Effector memory CD8-positive, alpha-beta T cell (primary cell): ENCODE results near the gene FLYWCH1.
"Not testable (repeated sequence)": the region's sequence is repeated elsewhere in the genome, so short reads cannot be mapped to it uniquely, and the experiment has no call there.

ENCODE experiments used
- ATAC-seq: fragments of 150-1000 bp; cut with Tn5 transposase; replicated peaks from 2 replicates; pipeline ENCODE4 v1.10.0; 2021; ENCODE audit warnings: mild to moderate bottlenecking, moderate library complexity
- DNase-seq, 3 experiments: peaks; one replicate each; pipeline ENCODE4 v3.0.0; 2021
- H3K27ac Mint-ChIP-seq, 2 donors: one replicate each; pipeline ENCODE4 v1.8.0; 2022; ENCODE audit warnings: mild to moderate bottlenecking in 2 of 2, mixed read lengths in 2 of 2, moderate library complexity in 2 of 2
- H3K27me3 Mint-ChIP-seq, 2 donors: one replicate each; pipeline ENCODE4 v1.8.0; 2022; ENCODE audit warnings: mixed read lengths in 2 of 2
- H3K36me3 Mint-ChIP-seq: one replicate; pipeline ENCODE4 v1.8.0; 2022; ENCODE audit warnings: mild to moderate bottlenecking, moderate library complexity, mixed read lengths; ENCODE audit not compliant: insufficient read depth
- H3K4me1 Mint-ChIP-seq, 2 donors: one replicate each; pipeline ENCODE4 v1.8.0; 2022; ENCODE audit warnings: low read depth in 2 of 2, mixed read lengths in 2 of 2
- H3K4me3 Mint-ChIP-seq, 2 donors: one replicate each; pipeline ENCODE4 v1.8.0; 2022; ENCODE audit warnings: mild to moderate bottlenecking in 2 of 2, mixed read lengths in 2 of 2, moderate library complexity in 2 of 2
- H3K9me3 Mint-ChIP-seq, 2 donors: one replicate each; pipeline ENCODE4 v1.8.0; 2022; ENCODE audit warnings: mixed read lengths in 2 of 2

The FLYWCH1 gene

DNA sequence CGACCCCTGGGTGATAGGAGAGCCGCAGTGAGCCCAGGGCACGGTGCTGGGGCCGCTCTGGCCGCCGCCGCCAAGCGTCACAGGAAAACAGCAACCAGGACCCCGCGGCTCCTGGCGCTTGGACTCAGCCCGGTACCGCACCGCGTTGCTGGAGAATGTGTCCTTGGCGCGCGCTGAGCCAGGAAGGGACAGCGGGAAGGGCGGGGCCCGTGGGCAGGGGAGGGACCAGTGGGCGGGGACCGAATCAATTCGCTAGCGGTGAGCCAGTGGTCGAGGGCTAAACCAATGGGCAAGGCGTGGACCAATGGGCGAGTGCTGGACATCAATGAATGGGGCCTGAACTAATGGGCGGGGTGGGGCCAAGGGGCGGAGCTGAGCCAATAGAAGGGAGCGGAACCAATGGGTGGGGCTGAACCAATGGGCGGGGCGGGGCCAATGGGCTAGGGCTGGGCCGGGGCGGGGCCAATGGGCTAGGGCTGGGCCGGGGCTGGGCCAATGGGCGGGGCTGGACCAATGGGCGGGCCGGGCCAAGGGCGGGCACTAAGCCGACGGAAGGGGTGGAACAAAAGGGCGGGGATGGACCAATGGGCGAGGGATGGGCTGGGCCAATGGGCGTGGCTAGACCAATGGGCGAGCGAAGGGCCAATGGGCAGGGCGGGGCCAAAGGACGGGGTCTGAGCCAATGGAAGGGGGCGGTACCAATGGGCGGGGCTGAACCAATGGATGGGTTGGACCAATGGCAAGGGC, 6.3 kb upstream of the FLYWCH1 start:
- Mint-ChIP-seq H3K4me3 (peak overlapping the region; percentile 91 to 98), H3K36me3 (peaks cover 9% of the 10 kb centered on the region), H3K9me3 (no peaks in the 10 kb centered on the region), H3K27ac (peak overlapping the region; percentile 49 to 91), H3K4me1 (peaks cover 19 to 26% of the 10 kb centered on the region in 2 donors), H3K27me3 (no peaks in the 10 kb centered on the region)
- peak; percentile 78 for ATAC-seq
- DNase-seq: peak; percentile 82 to 91 (median 86)

DNA sequence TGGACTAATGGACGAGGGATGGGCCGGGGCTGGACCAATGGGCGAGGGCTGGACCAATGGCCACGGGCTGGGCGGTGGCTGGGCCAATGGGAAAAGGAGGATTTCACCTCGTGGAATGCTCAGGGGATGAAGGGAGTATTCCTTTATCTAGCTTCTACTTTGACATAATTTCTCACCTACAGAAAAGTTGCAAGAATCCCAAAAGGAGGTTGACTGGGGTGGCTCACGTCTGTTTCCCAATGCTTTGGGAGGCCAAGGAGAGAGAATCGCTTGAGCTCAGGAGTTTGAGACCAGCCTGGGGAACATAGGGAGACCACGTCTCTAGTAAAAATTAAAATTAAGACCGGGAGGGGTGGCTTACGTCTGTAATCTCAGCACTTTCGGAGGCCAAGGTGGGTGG, 5.7 kb upstream of the FLYWCH1 start:
- Mint-ChIP-seq H3K4me3 (peak overlapping the region; percentile 91 to 98), H3K27me3 (no peaks in the 10 kb centered on the region), H3K36me3 (peaks cover 8% of the 10 kb centered on the region), H3K27ac (peak overlapping the region; percentile 41 to 81), H3K9me3 (no peaks in the 10 kb centered on the region), H3K4me1 (peaks cover 19 to 26% of the 10 kb centered on the region in 2 donors)
- DNase-seq (no peak), ATAC-seq (no peak)

DNA sequence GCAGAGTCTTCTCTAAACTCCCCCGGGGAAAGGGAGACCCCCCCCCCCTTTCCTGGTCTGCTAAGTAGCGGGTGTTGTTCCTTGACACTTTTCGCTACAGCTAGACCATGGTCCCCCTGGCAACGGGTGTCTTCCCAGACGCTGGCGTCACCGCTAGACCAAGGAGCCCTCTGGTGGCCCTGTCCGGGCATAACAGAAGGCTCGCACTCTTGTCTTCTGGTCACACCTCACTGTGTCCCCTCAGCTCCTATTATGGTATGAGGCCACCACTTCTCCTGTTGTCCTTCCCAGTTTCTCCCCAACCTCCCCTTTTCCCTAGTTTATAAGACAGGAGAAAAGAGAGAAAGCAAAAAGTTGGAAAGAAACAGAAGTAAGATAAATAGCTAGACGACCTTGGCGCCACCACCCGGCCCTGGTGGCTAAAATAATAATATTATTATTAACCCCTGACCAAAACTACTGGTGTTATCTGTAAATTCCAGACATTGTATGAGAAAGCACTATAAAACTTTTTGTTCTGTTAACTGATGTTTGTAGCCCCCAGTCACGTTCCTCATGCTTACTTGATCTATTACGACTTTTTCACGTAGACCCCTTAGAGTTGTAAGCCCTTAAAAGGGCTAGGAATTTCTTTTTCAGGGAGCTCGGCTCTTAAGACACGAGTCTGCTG, 4.5 kb upstream of the FLYWCH1 start:
- not testable (repeated sequence) for ATAC-seq, H3K9me3 Mint-ChIP-seq, H3K27me3 Mint-ChIP-seq
- Mint-ChIP-seq H3K27ac (peak overlapping the region in 1 of 2 donors; percentile 81), H3K4me3 (peak overlapping the region in 1 of 2 donors; percentile 91), H3K4me1 (peaks cover 25 to 29% of the 10 kb centered on the region in 2 donors), H3K36me3 (peaks cover 12% of the 10 kb centered on the region)
- peak; percentile 49 to 56 (median 55) for DNase-seq

DNA sequence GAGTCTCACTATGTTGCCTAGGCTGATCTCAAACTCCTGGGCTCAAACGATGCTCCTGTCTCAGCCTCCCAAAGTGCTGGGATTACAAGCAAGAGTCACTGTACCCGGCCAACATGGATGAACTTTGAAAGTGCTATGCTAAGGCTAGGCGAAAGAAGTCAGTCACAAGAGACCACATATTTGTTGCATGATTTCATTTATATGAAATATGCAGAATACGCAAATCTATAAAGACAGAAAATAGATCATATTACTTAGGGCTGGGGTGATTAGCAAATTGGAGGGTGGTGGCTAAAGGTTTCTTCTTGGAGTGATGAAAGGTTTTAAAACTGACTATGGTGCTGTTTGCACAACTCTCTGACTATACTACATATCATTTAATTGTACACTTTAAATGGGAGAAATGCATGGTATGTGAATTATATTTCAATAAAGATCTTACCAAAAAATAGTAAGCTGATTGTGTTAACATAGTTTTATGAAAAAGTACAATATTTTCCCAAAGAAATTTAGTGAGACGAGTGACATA, 1.2 kb upstream of the FLYWCH1 start:
- H3K36me3 Mint-ChIP-seq: peaks cover 12% of the 10 kb centered on the region
- peaks cover 28 to 38% of the 10 kb centered on the region in 2 donors for H3K4me1 Mint-ChIP-seq
- no peaks in the 10 kb centered on the region for H3K9me3 Mint-ChIP-seq
- peak overlapping the region in 1 of 2 donors; percentile 85 for H3K4me3 Mint-ChIP-seq
- ATAC-seq (no peak), DNase-seq (no peak)
- H3K27ac Mint-ChIP-seq: no peak overlapping the region
- H3K27me3 Mint-ChIP-seq: no peaks in the 10 kb centered on the region

DNA sequence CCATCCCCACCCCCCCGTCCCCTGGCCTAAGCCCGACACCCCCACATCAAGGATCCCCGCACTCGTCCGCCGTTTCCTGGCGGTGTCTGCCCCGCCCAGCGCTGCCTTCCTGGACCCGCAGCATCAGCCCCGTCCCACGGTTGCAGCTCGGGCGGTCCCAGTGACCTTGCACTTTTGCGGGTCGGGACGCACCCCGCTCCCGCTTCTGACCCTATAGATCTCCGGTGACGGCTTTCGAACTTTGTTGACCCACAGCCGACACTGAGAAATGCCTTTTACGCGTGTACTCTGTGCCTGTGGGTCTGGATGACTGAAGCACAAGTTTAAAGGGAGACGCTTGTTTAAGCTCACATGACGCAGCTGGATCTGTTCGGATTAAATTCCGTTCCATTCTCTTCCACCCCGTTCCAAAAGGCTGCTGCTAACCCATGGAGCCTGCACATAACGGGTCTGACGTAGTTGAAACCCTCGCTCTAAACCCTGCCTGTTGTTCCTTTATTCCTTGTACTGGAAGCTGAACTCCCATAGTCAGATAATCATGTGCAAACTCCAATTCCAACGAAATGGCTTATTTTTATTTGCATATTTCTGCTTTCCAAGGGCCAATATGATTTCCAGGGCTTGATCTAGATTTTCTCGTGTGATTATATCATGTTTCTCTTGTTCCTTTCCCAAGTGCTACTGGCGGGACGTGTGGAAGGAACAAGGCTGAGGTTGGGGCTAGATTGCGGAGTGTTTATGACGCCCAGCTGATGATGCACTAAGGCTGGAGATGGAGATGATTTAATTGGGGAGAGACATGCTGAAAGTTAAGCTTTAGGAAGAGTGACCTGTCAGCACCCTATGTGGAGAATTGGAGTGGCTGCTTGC, 834 bp downstream of the FLYWCH1 start:
- DNase-seq (no peak), ATAC-seq (peak; percentile 24)
- H3K4me1 Mint-ChIP-seq: peaks cover 16 to 22% of the 10 kb centered on the region in 2 donors
- no peaks in the 10 kb centered on the region for H3K27me3 Mint-ChIP-seq
- peak overlapping the region; percentile 66 to 78 for H3K27ac Mint-ChIP-seq
- H3K4me3 Mint-ChIP-seq: peak overlapping the region; percentile 85 to 92
- H3K36me3 Mint-ChIP-seq: peaks cover 20% of the 10 kb centered on the region
- H3K9me3 Mint-ChIP-seq: no peaks in the 10 kb centered on the region

DNA sequence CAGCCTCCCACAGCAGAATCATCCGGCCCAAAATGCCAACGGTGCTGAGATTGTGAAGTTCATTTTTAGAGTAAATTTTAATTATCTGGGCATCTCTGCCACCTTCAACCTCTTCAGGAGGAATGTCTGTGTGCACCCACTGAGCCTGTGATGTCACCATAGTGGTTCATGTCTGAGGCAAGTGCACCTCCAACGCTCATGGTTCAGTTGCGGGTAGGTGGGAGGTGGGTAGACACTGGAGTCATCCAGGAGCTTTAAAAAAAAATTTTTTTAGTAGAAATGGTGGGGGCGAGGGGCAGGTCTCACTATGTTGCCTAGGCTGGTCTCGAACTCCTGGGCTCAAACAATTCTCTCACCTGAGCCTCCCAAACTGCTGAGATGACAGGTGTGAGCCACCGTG, 1.9 kb downstream of the FLYWCH1 start:
- Mint-ChIP-seq H3K4me3 (peak overlapping the region; percentile 85 to 92), H3K27me3 (no peaks in the 10 kb centered on the region), H3K36me3 (peaks cover 25% of the 10 kb centered on the region), H3K4me1 (peaks cover 16 to 22% of the 10 kb centered on the region in 2 donors), H3K27ac (peak overlapping the region in 1 of 2 donors; percentile 10), H3K9me3 (no peaks in the 10 kb centered on the region)
- ATAC-seq (no peak), DNase-seq (no peak)

DNA sequence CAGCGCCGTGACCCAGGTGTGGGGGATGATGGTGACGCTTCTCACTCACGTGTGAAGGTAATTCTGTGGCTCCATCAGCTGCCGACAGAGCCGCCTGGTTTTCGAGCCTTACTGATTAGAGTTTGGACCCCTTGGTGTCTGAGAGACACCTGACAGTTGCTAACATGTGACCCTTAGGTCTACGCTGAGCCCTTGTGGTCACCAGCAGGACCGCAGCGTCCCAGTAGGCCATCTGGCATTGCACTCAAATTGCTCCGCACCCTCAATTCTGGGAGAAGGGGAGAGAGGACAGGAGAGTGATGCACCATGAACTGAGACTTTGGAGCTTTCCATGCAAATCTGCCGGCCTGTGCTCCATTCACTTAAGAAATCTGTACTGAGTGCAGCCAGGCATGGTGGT, 2.5 kb downstream of the FLYWCH1 start:
- Mint-ChIP-seq H3K27ac (peak overlapping the region in 1 of 2 donors; percentile 10), H3K9me3 (no peaks in the 10 kb centered on the region), H3K4me1 (peaks cover 16 to 22% of the 10 kb centered on the region in 2 donors), H3K4me3 (peak overlapping the region in 1 of 2 donors; percentile 25), H3K27me3 (no peaks in the 10 kb centered on the region), H3K36me3 (peaks cover 26% of the 10 kb centered on the region)
- ATAC-seq (no peak), DNase-seq (no peak)

DNA sequence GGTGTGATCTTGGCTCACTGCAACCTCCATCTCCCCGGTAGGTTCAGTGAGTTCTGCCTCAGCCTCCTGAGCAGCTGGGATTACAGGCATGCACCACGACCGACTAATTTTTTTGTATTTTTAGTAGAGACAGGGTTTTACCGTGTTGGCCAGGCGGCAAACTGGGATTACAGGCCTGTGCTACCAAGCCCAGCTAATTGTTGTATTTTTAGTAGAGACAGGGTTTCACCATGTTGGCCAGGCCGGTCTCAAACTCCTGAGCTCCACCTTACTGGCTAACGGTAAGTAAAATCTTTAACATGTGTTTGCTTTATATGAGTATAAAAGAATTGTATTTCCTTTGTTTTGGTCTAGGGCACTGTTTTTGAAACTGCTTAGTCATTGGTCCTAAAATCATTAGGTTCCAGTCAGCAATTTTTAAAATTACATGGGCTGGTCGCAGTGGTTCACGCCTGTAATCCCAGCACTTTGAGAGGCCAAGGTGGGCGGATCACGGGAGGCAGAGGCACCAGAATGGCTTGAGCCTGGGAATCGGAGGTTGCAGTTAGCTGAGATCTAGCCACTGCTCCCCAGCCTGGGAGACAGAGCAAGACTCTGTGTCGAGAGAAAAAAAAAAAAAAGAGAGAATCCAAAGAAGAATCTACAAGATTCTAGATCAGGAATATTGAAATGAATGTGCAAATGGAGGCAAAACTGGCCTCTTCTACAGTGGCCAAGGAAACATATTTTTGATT, 3.6 kb downstream of the FLYWCH1 start:
- ATAC-seq: no peak
- H3K27ac Mint-ChIP-seq: no peak overlapping the region
- no peak overlapping the region for H3K4me3 Mint-ChIP-seq
- DNase-seq: no peak
- no peaks in the 10 kb centered on the region for H3K9me3 Mint-ChIP-seq
- H3K4me1 Mint-ChIP-seq: peaks cover 22 to 25% of the 10 kb centered on the region in 2 donors
- peaks cover 32% of the 10 kb centered on the region for H3K36me3 Mint-ChIP-seq
- H3K27me3 Mint-ChIP-seq: no peaks in the 10 kb centered on the region

DNA sequence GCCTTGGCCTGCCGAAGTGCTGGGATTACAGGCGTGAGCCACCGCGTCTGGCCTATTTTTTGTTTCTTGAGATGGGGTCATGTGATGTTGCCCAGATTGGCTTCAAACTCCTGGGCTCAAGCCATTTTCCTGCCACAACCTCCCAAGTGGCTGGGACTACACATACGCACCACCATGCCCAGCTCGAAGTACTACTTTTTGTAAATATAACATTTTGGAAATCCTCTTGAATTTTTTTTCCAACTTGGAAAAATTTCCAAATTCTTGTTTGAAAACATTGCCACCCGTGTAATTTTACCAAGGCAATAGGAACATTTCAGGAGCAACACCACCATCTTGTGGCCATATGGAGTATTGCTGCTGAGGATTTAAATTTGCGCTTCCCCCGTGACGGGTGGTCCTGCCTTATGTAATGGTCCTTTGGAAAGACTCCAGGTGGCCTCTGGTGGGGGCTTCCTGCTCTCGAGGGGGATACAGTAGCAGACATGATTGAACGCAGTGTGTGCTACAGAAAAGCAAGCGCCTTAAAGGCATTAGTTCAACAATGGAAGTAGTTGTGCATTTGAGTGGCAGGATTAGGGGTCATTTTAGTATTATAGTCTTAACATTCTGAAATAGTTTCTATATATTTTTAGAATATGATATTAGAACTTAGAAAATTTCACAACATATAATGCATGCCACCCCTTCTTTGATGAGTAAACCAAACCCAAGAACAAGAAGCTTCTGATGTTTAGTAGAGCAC, 8.0 kb downstream of the FLYWCH1 start:
- Mint-ChIP-seq H3K9me3 (no peaks in the 10 kb centered on the region), H3K27me3 (no peaks in the 10 kb centered on the region), H3K27ac (peak overlapping the region; percentile 48 to 74), H3K4me3 (peak overlapping the region in 1 of 2 donors; percentile 6), H3K36me3 (peaks cover 40% of the 10 kb centered on the region), H3K4me1 (peaks cover 5 to 8% of the 10 kb centered on the region in 2 donors)
- peak; percentile 57 for ATAC-seq
- peak; percentile 59 to 74 (median 61) for DNase-seq

DNA sequence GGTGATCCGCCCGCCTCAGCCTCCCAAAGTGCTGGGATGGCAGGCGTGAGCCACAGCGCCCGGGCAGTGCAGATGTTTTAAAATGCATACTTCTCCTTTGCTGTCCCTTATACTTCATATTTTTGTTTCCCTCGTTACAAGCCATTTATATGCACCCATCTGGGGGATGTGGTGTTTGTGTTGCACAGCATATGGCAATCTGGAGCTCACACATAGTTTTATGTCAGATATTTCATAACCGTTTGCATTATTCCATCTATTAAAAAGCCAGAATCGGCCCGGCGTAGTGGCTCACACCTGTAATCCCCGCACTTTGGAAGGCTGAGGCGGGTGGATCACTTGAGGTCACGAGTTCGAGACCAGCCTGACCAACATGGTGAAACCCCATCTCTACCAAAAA, 11.8 kb downstream of the FLYWCH1 start:
- peaks cover 28% of the 10 kb centered on the region for H3K36me3 Mint-ChIP-seq
- H3K4me1 Mint-ChIP-seq: peaks cover 14 to 18% of the 10 kb centered on the region in 2 donors
- ATAC-seq (no peak), DNase-seq (no peak)
- H3K27ac Mint-ChIP-seq: no peak overlapping the region
- no peak overlapping the region for H3K4me3 Mint-ChIP-seq
- no peaks in the 10 kb centered on the region for H3K27me3 Mint-ChIP-seq
- H3K9me3 Mint-ChIP-seq: no peaks in the 10 kb centered on the region

DNA sequence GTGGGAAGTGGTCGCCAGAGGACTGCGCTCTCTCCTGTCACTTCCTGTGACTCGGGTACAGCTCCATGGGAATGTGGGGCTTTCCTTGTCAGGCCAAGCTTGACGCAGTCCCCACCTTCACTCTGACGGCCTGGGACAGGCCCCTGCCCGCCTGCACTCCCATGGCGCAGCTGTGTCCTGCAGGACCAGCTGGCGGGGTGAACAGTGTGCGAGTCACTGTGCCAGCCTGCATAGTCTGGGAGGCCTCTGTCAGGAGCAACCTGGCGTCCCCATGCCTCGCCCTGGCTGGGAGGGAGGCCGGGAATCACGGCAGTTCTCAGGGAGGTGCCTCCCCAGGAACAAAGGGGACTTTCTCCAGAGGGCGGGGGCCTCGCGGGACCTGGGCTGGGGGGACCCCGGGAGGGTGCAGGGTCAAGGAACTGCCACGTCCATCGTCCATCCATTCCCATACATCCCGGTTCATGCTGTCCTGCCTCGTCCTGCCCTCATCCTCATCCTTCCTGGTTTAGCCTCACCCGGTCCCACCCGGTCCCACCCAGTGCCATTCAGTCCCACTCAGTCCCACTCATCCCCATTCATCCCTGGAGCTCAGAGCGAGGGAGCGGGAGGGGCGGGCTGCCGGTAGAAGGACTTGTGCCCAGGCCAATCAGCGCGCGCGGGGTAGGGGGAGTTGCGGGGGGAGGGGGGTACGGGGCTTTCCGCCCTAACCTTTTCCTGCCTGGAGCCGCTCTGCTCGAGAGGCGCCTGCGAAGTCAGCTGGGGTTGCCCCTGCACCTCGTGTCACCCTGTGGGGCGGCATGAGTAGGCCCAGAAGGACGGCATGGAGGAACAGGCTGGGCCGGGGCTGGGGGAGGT, 13.4 kb downstream of the FLYWCH1 start:
- DNase-seq (no peak), ATAC-seq (no peak)
- H3K27ac Mint-ChIP-seq: no peak overlapping the region
- no peaks in the 10 kb centered on the region for H3K27me3 Mint-ChIP-seq
- no peaks in the 10 kb centered on the region for H3K9me3 Mint-ChIP-seq
- peaks cover 20% of the 10 kb centered on the region for H3K36me3 Mint-ChIP-seq
- no peak overlapping the region for H3K4me3 Mint-ChIP-seq
- H3K4me1 Mint-ChIP-seq: peaks cover 10 to 12% of the 10 kb centered on the region in 2 donors
